KOPT-K1 (cell line): ENCODE data around the gene RAET1L.
"Not testable (repeated sequence)": the region's sequence is repeated elsewhere in the genome, so short reads cannot be mapped to it uniquely, and the experiment has no call there.

Experiments used
- H3K27ac ChIP-seq: fragments of 200-600 bp; sonication (generic); 2 replicates; pipeline ENCODE4 v1.5.1; 2016; ENCODE audit warnings: antibody characterized with exemption, mild to moderate bottlenecking, low read depth, low read length; ENCODE audit not compliant: poor library complexity, severe bottlenecking
- H3K36me3 ChIP-seq: fragments of 200-600 bp; sonication (generic); 2 replicates; pipeline ENCODE4 v1.5.1; 2017; ENCODE audit warnings: antibody characterized with exemption, mild to moderate bottlenecking, low read length, moderate library complexity; ENCODE audit not compliant: insufficient read depth
- H3K9me3 ChIP-seq: fragments of 200-600 bp; sonication (generic); 2 replicates; pipeline ENCODE4 v1.5.1; 2017; ENCODE audit warnings: antibody characterized with exemption, low read length, mild to moderate bottlenecking; ENCODE audit not compliant: insufficient read depth, poor library complexity, severe bottlenecking

Gene RAET1L

DNA sequence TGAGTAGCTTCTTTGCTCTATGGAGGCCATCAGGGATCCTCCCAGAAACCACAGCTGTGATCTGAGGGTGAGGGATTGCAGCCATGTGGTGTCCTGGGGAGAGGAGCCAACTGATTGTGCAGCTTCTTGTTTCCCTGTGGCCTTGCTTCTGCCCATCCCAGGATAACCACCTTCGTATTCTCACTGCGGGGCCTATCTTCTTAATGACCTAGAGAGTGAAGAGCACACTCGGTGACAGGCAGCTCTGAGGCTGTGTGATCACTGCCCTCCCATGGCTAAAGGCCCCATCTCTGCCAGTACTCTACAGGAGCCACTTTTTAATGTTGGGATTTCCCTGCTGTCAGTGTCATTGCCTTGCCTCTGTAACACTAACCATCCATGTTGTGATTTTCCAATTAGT lies 5.3 kb upstream of the RAET1L start:
- Histone ChIP-seq H3K27ac (no peak overlapping the region), H3K9me3 (no peaks in the 10 kb centered on the region), H3K36me3 (no peaks in the 10 kb centered on the region)

DNA sequence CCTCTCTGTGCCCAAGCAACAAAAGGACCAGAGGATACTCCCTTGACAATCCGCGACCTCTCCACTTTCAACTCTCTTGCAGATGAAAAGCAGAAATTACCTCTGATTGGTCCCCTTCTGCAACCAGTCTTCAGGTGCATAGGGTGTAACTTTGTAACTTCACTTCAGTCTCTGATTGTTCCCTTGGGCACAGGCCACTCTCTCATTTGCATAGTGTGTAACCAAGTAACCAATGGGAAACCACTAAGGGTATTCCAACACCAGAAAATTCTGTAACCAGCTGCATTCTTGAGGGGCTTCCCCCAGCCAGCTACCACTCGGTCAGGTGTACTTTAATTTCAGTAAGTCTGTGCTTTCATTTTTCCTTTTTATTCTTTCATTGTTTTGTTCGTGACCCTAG lies 4.4 kb upstream of the RAET1L start:
- Histone ChIP-seq H3K9me3 (no peaks in the 10 kb centered on the region), H3K36me3 (no peaks in the 10 kb centered on the region), H3K27ac (no peak overlapping the region)

DNA sequence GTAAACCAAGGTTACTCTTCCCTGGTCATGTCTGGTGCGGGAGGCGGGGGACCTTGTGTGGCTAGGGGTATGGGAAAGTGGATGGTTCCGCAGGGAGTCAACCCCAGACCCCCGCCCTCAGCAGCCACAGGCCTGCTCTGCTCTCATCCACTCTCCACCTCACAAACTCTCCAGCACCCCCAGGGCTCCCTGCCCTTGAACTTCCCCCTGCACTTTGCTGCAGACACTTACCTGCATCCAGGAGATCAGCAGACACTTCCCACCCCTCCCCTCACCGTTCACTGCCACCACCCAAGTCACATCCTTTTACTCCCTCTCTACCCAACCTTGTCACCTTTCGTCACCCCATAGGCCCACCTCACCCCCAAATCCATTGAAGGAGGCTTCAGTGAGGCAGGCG lies 3.9 kb upstream of the RAET1L start:
- H3K9me3 ChIP-seq, result no peaks in the 10 kb centered on the region
- no peak overlapping the region for H3K27ac ChIP-seq

DNA sequence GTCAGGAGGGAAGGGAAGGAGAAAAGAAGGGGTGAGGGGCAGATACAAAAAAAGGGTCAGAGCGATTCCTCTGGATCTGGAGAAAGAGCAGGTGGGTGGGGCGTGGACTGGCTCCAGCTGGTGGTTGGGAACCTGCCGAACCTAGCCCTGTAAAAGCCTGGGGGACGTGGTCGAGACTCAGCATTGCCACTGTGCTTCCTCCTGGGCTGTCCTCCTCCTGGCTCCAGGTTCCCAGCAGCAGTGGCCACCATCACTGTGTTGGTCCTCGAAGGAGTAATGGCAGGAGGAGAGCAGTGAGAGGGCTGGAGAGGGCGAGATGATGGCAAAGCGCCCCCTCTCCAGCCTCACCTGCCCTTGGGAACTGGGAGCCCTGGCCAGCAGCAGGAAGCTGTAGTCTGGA lies 3.5 kb upstream of the RAET1L start:
- Histone ChIP-seq H3K36me3 (no peaks in the 10 kb centered on the region), H3K27ac (no peak overlapping the region), H3K9me3 (no peaks in the 10 kb centered on the region)

More for the DNA sequence above, 3.9 kb upstream of the RAET1L start:
- no peaks in the 10 kb centered on the region for H3K36me3 ChIP-seq

DNA sequence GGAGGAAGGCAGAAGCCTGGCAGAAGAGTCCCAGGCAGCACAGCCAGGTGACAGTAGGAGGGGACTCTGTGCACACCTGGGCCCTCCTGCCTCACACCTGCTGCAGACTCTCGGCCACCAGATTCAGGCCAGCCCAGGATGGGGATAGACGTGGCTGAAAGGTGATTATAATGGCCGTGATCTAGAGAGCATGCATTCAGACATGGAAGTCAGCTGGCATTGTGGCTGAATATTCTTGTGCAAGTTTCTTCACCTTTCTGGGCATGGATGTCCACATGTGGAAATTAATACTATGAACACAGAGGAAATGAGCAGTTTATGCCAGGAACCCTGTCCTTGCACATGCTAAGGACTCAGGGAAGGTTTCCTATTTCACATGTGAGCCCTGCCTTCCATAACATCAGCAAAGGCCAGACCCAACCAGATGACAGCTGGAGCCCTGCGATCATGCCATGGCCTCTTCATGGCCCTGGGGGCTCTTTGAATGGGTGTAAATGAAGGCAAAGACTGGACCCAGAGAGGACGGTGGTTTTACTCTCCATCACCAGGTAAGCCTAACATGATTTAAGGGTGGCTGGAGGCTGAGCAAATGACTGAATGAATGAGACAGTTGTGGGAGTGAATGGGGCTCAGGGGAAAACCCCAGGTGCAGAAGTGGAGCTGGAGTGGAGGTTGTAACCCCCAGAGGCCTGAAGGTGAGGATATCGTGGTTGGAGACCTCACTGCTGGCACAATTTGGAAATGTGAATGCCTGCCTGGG lies 2.7 kb upstream of the RAET1L start:
- Histone ChIP-seq H3K36me3 (no peaks in the 10 kb centered on the region), H3K27ac (no peak overlapping the region), H3K9me3 (no peaks in the 10 kb centered on the region)

DNA sequence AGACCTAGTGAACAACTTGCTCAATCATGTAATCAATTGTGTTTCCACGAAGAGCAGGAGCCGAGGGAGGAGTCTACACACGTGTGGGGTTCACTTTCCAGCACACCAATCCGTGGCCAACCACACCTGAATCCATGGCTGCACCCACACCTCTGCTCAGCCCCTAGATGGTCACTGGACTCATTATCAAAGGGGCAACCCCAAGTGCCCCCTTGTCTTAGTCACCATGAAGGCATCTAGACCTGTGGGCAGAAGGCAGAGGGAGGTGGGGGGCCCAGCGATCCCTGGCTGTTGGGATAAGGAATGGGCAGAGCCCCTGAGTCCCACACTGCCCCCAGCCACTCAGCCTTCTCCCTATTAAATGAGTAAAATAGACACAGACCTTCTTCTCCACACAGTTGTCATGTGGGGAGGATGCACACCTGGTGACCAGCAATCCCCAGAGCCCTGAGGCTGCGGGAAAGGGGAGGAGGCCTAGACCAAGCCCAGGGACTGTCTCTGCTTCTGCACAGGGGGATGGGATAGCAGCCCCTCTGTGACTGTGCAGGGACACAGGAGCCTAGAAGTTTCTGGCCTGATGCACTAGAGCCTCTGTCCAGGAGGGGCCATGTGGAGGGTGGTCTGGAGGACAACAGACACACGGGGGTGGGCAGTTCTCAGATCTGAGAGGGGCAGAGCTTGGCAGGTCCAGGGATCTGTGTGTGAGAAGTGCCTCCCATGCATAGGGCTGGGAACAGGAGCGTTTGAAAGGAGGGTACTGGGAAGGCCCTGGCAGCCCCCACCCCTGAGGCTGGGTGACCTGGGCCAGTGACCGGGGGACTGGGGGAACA lies 1.9 kb upstream of the RAET1L start:
- no peaks in the 10 kb centered on the region for H3K36me3 ChIP-seq
- no peak overlapping the region for H3K27ac ChIP-seq
- no peaks in the 10 kb centered on the region for H3K9me3 ChIP-seq

DNA sequence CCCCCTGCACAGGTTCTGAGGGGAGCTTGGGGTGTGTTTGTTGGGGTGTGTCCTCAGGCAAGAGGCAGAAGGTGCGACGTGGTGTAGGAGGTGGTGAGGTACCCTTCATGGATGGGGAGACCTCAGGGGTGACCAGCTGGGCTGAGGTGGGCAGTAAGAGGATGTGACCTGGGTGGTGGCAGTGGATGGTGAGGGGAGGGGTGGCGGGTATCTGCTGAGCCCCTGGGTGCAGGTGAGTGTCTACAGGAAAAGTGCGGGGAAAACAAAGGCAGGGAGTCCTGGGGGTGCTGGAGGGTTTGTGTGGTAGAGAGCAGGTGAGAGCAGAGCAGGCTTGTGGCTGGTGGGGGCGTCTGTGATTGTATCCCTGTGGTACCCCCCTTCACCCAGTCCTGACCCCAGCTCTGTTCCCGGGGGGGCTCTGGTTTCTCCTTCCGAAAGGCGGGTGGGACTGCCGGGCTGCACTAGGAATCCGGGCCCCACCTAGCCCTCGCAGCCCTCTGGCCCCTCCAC lies 631 bp downstream of the RAET1L start:
- no peak overlapping the region for H3K27ac ChIP-seq
- no peaks in the 10 kb centered on the region for H3K36me3 ChIP-seq
- no peaks in the 10 kb centered on the region for H3K9me3 ChIP-seq

DNA sequence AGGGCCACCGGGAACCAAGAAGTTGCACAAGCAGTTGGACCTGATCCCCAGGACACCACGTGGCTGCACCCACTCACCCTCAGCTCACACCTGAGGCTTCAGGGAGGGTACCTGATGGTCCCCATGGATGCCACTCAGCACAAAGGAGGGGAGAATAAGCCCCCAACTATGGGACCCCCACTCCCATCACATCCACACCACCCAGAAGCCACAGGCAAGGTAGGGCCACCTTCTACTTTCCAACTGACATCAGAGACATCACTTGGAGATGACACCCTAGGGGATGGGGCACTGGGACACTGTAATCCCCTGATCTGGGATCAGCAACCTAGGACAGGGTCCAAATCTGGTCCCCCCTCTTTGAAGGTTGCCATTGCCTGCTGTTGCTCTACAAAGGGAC lies 1.3 kb downstream of the RAET1L start:
- H3K9me3 ChIP-seq, H3K36me3 ChIP-seq: not testable (repeated sequence)

DNA sequence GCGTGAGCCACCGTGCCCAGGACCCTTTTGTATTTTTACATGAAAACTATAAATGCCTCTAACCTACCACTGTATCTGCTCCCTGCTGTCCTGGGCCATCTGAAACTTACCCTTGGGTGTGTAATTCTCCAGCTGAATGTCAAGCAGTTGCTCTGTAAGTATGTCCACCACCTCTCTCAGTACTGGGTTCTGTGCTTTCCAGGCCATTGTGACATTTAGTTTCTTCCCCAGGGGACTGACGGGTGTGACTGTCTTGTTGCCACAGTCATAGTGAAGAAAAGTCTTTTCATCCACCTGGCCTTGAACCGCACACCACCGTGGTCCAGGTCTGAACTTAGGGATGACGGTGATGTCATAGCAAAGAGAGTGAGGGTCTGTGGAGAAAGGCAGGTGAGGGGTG lies 3.5 kb downstream of the RAET1L start:
- not testable (repeated sequence) for H3K27ac ChIP-seq, H3K36me3 ChIP-seq

More for the DNA sequence above, 1.3 kb downstream of the RAET1L start:
- not testable (repeated sequence) for H3K27ac ChIP-seq

DNA sequence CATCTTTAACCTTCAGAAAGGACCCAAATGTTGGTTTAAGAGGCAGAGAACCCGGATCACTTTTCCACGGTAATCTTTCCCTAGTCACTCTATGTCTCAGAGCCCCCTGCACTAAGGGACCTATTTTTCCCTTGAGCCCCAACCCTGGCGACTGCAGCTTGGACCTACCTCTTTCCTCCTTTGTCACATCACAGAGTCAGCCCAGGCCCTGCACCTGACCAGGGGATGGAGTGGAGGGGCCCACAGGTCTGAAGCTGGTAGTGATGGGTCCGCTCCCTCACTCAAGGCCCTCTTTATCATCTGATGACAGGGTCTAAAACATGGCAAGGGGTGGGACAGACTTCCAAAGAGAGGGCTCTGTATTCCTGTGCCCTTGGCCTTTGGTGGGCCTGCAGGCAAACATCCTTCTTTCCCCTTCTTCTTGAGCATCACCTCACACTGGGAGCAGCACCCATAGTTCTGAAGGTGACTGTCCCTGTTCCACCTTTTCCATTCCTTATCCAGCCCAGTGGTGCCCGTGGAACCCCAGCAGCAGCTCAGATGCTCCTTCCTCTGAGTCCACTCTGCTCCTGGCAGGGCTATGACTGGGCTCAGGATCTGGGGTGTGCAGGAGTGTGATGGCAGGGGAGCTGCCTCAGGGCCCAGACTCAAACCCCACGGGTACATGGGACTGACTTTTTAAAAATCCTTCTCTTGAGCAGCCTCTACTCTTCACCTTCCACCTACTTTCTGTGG lies 6.3 kb downstream of the RAET1L start:
- no peaks in the 10 kb centered on the region for H3K9me3 ChIP-seq
- no peaks in the 10 kb centered on the region for H3K36me3 ChIP-seq
- H3K27ac ChIP-seq, result no peak overlapping the region

More for the DNA sequence above, 3.5 kb downstream of the RAET1L start:
- not testable (repeated sequence) for H3K9me3 ChIP-seq

DNA sequence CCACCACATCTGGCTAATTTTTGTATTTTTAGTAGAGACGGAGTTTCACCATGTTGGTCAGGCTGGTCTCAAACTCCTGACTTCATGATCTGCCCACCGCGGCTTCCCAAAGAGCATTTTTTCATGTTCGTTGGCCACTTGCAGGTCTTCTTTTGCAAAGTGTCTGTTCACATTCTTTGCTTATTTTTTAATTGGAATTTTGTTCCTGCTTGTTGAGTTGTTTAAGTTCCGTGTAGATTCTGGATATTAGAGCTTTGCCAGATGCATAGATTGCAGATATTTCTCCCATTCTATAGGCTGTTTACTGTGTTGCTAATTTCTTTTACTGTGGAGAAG lies 8.2 kb downstream of the RAET1L start:
- H3K27ac ChIP-seq, H3K36me3 ChIP-seq, H3K9me3 ChIP-seq: not testable (repeated sequence)

DNA sequence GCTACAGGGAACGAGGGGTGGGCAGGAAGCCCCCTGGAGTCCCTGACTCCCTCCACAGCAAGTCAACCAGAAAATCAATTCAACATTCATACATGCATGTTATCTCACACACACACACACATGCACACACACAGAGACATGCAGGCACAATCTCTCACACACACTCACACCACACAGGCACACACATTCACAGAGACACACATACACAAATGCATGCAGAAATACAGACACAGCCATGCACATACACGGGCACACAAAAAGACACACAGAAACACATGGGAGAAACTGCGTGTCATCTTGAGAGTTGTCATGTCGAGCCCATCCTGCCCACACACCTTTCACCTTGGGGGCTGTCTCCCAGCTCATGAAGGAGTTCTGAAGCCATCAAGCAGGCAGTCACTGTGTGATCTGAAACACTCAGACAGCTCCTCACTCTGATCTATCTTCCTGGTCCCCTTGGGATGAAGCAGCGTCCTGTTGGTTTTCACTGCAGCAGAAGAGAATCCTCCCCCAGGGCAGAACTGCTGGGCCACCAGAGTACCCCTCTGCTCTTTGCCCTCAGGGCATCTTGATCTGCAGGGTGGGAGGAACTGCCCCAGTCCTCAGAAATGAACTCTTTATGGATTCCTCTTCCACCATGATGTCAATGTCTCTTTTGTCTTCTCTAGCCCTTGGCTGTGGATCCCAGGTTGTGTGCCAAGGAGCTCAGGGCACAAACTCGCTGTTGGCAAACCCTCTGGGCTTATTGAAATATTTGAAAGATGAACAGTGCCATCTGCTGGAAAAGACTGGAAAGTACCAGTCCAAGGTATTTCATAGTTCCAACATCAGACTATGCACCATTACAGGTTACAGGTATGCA lies 8.8 kb downstream of the RAET1L start:
- H3K27ac ChIP-seq, result no peak overlapping the region
- H3K9me3 ChIP-seq, result no peaks in the 10 kb centered on the region
- H3K36me3 ChIP-seq, result no peaks in the 10 kb centered on the region

DNA sequence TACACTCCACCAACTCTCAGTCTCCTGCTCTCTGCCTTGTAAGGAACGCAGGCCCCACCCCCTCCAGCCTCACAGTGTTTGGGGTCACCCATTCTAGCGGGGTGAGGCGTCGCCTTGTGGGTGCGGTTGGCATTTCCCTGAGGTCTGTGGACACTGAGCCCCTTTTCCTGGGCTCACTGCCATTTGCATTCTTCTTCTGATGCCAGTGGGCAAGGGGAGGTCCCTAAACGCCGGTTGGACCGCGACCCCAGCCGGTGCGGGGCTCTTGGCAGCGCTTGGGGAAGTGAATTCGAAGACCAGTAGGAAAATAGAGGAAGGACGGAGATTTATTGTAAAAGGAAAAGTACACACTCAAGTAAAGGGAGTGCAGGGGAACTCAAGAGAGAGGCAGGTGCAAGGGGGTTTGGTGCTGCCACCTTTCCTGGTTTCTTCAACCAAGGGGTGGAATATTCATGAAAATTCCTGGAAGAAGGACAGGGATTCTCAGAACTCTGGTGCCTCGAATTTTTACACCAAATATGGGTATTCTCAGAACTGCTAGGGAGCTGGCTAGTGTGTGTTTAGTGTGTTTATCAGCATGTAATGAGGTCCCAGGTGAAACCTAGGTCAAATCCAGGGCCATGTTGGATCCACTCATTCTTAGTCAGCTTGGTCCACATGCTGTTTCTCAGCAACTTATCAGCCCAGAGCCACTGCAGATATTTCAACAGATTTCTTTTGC lies 9.9 kb downstream of the RAET1L start:
- H3K9me3 ChIP-seq, H3K36me3 ChIP-seq, H3K27ac ChIP-seq: not testable (repeated sequence)

DNA sequence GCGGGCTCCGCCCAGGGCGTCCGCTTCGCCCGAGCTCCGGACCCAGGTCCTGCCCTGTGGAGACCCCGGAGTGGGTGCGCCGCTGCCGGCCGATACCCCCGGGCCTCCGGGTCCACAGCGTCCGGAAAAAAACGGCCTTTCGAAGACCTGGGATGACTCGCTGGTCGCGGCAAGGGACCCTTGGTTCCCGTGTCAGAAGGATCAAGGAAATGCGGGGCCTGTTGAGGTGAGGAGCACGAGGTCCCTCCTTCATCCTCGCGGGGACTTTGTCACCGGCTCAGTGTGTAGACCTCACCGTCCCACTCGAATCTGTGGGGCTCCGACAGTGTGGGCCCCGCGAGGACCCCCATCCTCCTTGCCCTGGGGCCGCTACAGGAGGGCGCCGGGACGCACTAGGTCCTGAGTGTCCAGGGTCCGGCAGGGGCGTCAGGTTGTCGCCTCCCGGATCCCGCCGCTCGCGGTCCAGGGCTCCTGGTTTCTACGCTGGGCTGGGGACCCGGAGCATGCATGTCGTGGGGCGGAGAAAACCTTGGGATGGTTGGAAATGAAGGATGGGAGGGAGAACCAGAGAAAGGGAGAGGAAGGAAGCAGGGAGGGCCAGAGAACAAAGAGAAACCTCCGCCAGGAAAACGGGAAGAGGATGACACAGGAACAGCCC lies 10.6 kb downstream of the RAET1L start:
- not testable (repeated sequence) for H3K27ac ChIP-seq, H3K9me3 ChIP-seq, H3K36me3 ChIP-seq
